HepG2 (cell line): ENCODE measurements around the gene HIC1. TPM values are rescaled to one million over a fixed set of nuclear protein-coding genes. Genes with fewer than 3 reads are reported as not detected.
A peak's percentile ranks its signal among the peaks of the same experiment; 100 is the strongest.

Source experiments
- ATF7-NPFF ChIP-seq: sonication (generic); formaldehyde crosslinking; IDR thresholded peaks from 2 replicates; pipeline ENCODE4 v1.8.1; 2023; ENCODE audit warnings: mild to moderate bottlenecking, low read depth, missing genetic modification reagents, moderate library complexity
- HHEX ChIP-seq: IDR thresholded peaks from 2 replicates; pipeline ENCODE4 v1.6.1; 2016; ENCODE audit warnings: control low read depth
- HNRNPK ChIP-seq: fragments of 200-400 bp; formaldehyde crosslinking; IDR thresholded peaks from 2 replicates; pipeline ENCODE4 v1.6.1; 2018; ENCODE audit warnings: low read length, low read depth, moderate library complexity, mild to moderate bottlenecking; ENCODE audit not compliant: poor library complexity, severe bottlenecking
- HOXA9 ChIP-seq: sonication (generic); formaldehyde crosslinking; IDR thresholded peaks from 2 replicates; pipeline ENCODE4 v1.8.1; 2022; ENCODE audit warnings: missing genetic modification reagents, mild to moderate bottlenecking, moderate library complexity, borderline replicate concordance
- IRF2 ChIP-seq: IDR thresholded peaks from 2 replicates; pipeline ENCODE4 v1.6.1; 2018; ENCODE audit warnings: missing genetic modification reagents, missing compliant biosample characterization
- RAD51 ChIP-seq: fragments of 450-650 bp; IDR thresholded peaks from 2 replicates; pipeline ENCODE4 v1.6.1; 2016; ENCODE audit warnings: borderline replicate concordance
- SKI ChIP-seq: fragments of 450-650 bp; IDR thresholded peaks from one replicate; pipeline ENCODE4 v1.6.1; 2018; ENCODE audit warnings: mild to moderate bottlenecking; ENCODE audit not compliant: partially characterized antibody
- TP53 ChIP-seq: sonication (generic); formaldehyde crosslinking; conservative IDR thresholded peaks from 2 replicates; pipeline ENCODE4 v1.4.0; 2020; ENCODE audit warnings: missing genetic modification reagents
- ZFP37 ChIP-seq: sonication (generic); formaldehyde crosslinking; IDR thresholded peaks from 2 replicates; pipeline ENCODE4 v1.4.0; 2020; ENCODE audit warnings: missing genetic modification reagents, borderline replicate concordance
- ZNF124 ChIP-seq: sonication (generic); formaldehyde crosslinking; IDR thresholded peaks from 2 replicates; pipeline ENCODE4 v1.4.0; 2020; ENCODE audit warnings: missing genetic modification reagents
- ZNF253 ChIP-seq: sonication (generic); formaldehyde crosslinking; IDR thresholded peaks from 2 replicates; pipeline ENCODE4 v1.8.0; 2022; ENCODE audit warnings: mild to moderate bottlenecking, missing genetic modification reagents, borderline replicate concordance
- ZNF589 ChIP-seq: sonication (generic); formaldehyde crosslinking; conservative IDR thresholded peaks from 2 replicates; pipeline ENCODE4 v1.8.0; 2022; ENCODE audit warnings: mild to moderate bottlenecking, moderate library complexity, missing genetic modification reagents
- ZNF781 ChIP-seq: sonication (generic); formaldehyde crosslinking; IDR thresholded peaks from 2 replicates; pipeline ENCODE4 v1.5.1; 2020; ENCODE audit warnings: borderline replicate concordance, mild to moderate bottlenecking, missing genetic modification reagents; ENCODE audit errors: not compliant biosample characterization
- polyA plus RNA-seq, 8 experiments: library from polyadenylated mRNA; depleted of rRNA in 3 of 8; stranded (reverse) in 7 of 8; unstranded in 1 of 8; fragments of >200 nt; fragmentation: Illumina TruSeq in 4 of 8; extraction: Trizol in 4 of 8; gene quantifications; 2 replicates each; pipeline versions ENCODE4 v1.2.1 to v1.2.3, GENCODE V29; 2011 to 2016; ENCODE audit warnings: low read depth in 4 of 8, missing spikeins in 1 of 8, mixed read lengths in 1 of 8; ENCODE audit not compliant: insufficient read depth in 1 of 8
- total RNA-seq, 5 experiments: library from RNA; depleted of rRNA; stranded (reverse); fragments of >200 nt; fragmentation: Illumina TruSeq; extraction: Trizol; gene quantifications; 2 replicates each; pipeline ENCODE4 v1.2.3, GENCODE V29; 2016; ENCODE audit warnings: low read depth in 1 of 5
- TF ChIP-seq, protein P1 (sequence below): sonication (generic); formaldehyde crosslinking; IDR thresholded peaks from 2 replicates; pipeline ENCODE4; 2020; ENCODE audit warnings: missing genetic modification reagents, mild to moderate bottlenecking, borderline replicate concordance
- TF ChIP-seq, protein P2 (sequence below): sonication (generic); formaldehyde crosslinking; IDR thresholded peaks from 2 replicates; pipeline ENCODE4 v1.5.1; 2020; ENCODE audit warnings: mild to moderate bottlenecking, missing genetic modification reagents
- TF ChIP-seq, protein P3 (sequence below): sonication (generic); formaldehyde crosslinking; IDR thresholded peaks from 2 replicates; pipeline ENCODE4 v1.4.0; 2020; ENCODE audit warnings: missing genetic modification reagents, mild to moderate bottlenecking, borderline replicate concordance
- TF ChIP-seq, protein P4 (sequence below): IDR thresholded peaks from 2 replicates; pipeline ENCODE4 v1.6.1; 2016; ENCODE audit warnings: low read depth, borderline replicate concordance
- TF ChIP-seq, protein P5 (sequence below): sonication (generic); formaldehyde crosslinking; IDR thresholded peaks from 2 replicates; pipeline ENCODE4 v1.8.0; 2023; ENCODE audit warnings: mild to moderate bottlenecking, missing genetic modification reagents

HIC1 gene
- total and polyA plus RNA-seq, 2 of the 13 experiments (the other 11 are each of a cell fraction or from before 2014, with no cell fraction given): 0.04 to 0.31 TPM

DNA sequence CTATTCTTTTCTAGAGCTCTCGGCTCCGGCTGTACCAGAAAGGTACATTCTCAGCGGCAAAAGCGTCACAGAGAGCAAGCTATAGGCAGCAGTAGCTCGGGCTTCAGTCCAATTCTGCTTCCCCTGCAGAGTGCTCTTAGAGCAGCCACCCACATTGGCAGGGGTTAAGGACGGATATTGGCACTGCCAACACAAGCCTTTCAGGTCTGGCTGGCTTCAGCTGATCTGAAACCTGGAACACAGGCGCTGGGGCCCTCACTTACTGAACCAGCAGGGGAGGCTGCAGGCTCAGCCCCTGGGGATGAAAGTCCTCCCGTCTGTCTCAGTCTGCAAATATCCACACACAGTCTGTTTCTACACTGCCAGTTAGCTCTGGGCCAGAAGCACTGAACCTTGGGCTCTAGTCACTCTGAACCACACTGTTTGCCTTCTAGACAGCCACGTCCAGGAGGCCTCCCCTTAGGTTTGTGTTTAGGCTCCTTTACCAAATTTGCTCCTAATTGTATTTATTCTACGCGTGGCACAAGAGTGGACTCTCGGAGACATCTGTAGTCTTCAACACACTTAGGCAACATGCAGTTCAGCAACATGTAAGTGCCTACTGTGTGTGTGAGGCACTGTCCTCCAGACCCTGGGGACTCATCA, 40.1 kb downstream of the HIC1 start (continued):
- TF ChIP-seq, protein P1, sequence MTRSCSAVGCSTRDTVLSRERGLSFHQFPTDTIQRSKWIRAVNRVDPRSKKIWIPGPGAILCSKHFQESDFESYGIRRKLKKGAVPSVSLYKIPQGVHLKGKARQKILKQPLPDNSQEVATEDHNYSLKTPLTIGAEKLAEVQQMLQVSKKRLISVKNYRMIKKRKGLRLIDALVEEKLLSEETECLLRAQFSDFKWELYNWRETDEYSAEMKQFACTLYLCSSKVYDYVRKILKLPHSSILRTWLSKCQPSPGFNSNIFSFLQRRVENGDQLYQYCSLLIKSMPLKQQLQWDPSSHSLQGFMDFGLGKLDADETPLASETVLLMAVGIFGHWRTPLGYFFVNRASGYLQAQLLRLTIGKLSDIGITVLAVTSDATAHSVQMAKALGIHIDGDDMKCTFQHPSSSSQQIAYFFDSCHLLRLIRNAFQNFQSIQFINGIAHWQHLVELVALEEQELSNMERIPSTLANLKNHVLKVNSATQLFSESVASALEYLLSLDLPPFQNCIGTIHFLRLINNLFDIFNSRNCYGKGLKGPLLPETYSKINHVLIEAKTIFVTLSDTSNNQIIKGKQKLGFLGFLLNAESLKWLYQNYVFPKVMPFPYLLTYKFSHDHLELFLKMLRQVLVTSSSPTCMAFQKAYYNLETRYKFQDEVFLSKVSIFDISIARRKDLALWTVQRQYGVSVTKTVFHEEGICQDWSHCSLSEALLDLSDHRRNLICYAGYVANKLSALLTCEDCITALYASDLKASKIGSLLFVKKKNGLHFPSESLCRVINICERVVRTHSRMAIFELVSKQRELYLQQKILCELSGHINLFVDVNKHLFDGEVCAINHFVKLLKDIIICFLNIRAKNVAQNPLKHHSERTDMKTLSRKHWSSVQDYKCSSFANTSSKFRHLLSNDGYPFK (CRISPR knock-in tag): 0 out of 2 replicates have a peak, but pooled peaks have one; percentile 41
- TF ChIP-seq ZNF589 (CRISPR knock-in tag) (no peak), ZNF253 (CRISPR knock-in tag) (no peak), ZNF124 (peak; percentile 93), TP53 (CRISPR knock-in tag) (no peak), ZNF781 (CRISPR knock-in tag) (no peak), IRF2 (CRISPR knock-in tag) (peak; percentile 64), SKI (peak; percentile 82), HNRNPK (no peak), HHEX (CRISPR knock-in tag) (no peak), HOXA9 (CRISPR knock-in tag) (no peak), RAD51 (no peak), ZFP37 (CRISPR knock-in tag) (no peak), ATF7-NPFF (CRISPR knock-in tag) (0 out of 2 replicates have a peak, but pooled peaks have one; percentile 34)
- TF ChIP-seq, protein P2, sequence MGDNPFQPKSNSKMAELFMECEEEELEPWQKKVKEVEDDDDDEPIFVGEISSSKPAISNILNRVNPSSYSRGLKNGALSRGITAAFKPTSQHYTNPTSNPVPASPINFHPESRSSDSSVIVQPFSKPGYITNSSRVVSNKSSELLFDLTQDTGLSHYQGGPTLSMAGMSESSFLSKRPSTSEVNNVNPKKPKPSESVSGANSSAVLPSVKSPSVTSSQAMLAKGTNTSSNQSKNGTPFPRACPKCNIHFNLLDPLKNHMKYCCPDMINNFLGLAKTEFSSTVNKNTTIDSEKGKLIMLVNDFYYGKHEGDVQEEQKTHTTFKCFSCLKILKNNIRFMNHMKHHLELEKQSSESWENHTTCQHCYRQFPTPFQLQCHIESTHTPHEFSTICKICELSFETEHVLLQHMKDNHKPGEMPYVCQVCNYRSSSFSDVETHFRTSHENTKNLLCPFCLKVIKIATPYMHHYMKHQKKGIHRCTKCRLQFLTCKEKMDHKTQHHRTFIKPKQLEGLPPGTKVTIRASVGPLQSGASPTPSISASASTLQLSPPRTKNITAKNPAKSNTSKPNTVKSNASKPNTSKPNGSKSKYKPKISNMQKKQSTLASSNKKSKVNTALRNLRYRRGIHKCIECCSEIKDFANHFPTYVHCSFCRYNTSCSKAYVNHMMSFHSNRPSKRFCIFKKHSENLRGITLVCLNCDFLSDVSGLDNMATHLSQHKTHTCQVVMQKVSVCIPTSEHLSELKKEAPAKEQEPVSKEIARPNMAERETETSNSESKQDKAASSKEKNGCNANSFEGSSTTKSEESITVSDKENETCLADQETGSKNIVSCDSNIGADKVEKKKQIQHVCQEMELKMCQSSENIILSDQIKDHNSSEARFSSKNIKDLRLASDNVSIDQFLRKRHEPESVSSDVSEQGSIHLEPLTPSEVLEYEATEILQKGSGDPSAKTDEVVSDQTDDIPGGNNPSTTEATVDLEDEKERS (CRISPR knock-in tag): peak; percentile 68; the same call in 1 of the 2 replicates
- TF ChIP-seq, protein P3, sequence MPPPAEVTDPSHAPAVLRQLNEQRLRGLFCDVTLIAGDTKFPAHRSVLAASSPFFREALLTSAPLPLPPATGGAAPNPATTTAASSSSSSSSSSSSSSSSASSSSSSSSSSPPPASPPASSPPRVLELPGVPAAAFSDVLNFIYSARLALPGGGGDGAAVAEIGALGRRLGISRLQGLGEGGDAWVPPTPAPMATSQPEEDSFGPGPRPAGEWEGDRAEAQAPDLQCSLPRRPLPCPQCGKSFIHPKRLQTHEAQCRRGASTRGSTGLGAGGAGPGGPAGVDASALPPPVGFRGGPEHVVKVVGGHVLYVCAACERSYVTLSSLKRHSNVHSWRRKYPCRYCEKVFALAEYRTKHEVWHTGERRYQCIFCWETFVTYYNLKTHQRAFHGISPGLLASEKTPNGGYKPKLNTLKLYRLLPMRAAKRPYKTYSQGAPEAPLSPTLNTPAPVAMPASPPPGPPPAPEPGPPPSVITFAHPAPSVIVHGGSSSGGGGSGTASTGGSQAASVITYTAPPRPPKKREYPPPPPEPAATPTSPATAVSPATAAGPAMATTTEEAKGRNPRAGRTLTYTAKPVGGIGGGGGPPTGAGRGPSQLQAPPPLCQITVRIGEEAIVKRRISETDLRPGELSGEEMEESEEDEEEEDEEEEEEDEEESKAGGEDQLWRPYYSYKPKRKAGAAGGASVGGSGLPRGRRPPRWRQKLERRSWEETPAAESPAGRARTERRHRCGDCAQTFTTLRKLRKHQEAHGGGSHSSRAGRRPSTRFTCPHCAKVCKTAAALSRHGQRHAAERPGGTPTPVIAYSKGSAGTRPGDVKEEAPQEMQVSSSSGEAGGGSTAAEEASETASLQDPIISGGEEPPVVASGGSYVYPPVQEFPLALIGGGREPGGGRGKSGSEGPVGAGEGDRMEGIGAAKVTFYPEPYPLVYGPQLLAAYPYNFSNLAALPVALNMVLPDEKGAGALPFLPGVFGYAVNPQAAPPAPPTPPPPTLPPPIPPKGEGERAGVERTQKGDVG (CRISPR knock-in tag): no peak
- TF ChIP-seq, protein P4, sequence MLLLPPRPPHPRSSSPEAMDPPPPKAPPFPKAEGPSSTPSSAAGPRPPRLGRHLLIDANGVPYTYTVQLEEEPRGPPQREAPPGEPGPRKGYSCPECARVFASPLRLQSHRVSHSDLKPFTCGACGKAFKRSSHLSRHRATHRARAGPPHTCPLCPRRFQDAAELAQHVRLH (CRISPR knock-in tag): peak; percentile 84; the same call in 1 of the 2 replicates
- TF ChIP-seq, protein P5, sequence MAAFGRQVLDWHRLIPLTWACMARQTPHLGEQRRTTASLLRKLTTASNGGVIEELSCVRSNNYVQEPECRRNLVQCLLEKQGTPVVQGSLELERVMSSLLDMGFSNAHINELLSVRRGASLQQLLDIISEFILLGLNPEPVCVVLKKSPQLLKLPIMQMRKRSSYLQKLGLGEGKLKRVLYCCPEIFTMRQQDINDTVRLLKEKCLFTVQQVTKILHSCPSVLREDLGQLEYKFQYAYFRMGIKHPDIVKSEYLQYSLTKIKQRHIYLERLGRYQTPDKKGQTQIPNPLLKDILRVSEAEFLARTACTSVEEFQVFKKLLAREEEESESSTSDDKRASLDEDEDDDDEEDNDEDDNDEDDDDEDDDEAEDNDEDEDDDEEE (CRISPR knock-in tag): no peak
